ENCODE results near the gene TNF. TPM values are rescaled to one million over a fixed set of nuclear protein-coding genes. Genes with fewer than 3 reads are reported as not detected.

TNF gene
- total RNA-seq, 1 donor from 2014 or later = not detected

GRCh38 chr6:31627690-31628287 is 52.4 kb downstream of the TNF start:
- intact Hi-C loops (cut with DNase I) = no loop called here
- Histone ChIP-seq H3K27ac (no peak overlapping the region), H3K36me3 (peaks cover 0 to 94% of the 10 kb centered on the region in 2 donors), H3K4me1 (peaks cover 2% of the 10 kb centered on the region), H3K27me3 (no peaks in the 10 kb centered on the region), H3K9me3 (no peaks in the 10 kb centered on the region), H3K4me3 (no peak overlapping the region)
- TF ChIP-seq CTCF (IDR thresholded peaks at IDR 0.05) = no peak
- no peak for TF ChIP-seq POLR2AphosphoS5 (IDR thresholded peaks at IDR 0.05; ENCODE audit: insufficient read depth in 1 of 2, low read depth in 1 of 2)
- TF ChIP-seq POLR2A (IDR thresholded peaks at IDR 0.05) = no peak
- DNase-seq (ENCODE audit: extremely low spot score in 2 of 2) = no peak

Small RNA genes within 50 kb of the gene (small RNA-seq; reads per million reads assigned to genes)
- gene SNORA38 (7.8 reads per million, percentile 91 among the genes with 10 or more reads in this experiment), gene SNORD117 (360 reads per million, percentile 98 among the genes with 10 or more reads in this experiment), gene SNORD84 (not detected), gene UQCRHP1 (not detected)

Other genes with a start within 250 kb of the TNF start
- 921 TPM for gene HLA-B, start 218.4 kb upstream of the TNF start, total RNA-seq
- 19.9 TPM for gene MICA, start 172.0 kb upstream of the TNF start, total RNA-seq
- gene MICB, start 77.4 kb upstream of the TNF start, total RNA-seq = 3.2 TPM
- not detected for gene MCCD1, start 46.6 kb upstream of the TNF start, total RNA-seq
- gene DDX39B, start 33.6 kb upstream of the TNF start, total RNA-seq = 299 TPM
- 5.4 TPM for gene ATP6V1G2, start 29.0 kb upstream of the TNF start, total RNA-seq
- 14.2 TPM for gene NFKBIL1, start 28.0 kb upstream of the TNF start, total RNA-seq
- not detected for gene LTA, start 3.3 kb upstream of the TNF start, total RNA-seq
- 5.4 TPM for gene LTB, start 6.9 kb downstream of the TNF start, total RNA-seq
- gene LST1, start 10.7 kb downstream of the TNF start, total RNA-seq = not detected
- gene NCR3, start 17.4 kb downstream of the TNF start, total RNA-seq = not detected
- gene AIF1, start 39.7 kb downstream of the TNF start, total RNA-seq = 25.0 TPM
- gene PRRC2A, start 45.1 kb downstream of the TNF start, total RNA-seq = 74.6 TPM
- 139 TPM for gene BAG6, start 77.1 kb downstream of the TNF start, total RNA-seq
- gene APOM, start 80.3 kb downstream of the TNF start, total RNA-seq = not detected
- gene C6orf47, start 85.2 kb downstream of the TNF start, total RNA-seq = 15.2 TPM
- gene GPANK1, start 89.4 kb downstream of the TNF start, total RNA-seq = 16.9 TPM
- gene CSNK2B, start 90.5 kb downstream of the TNF start, total RNA-seq = 219 TPM
- 7.4 TPM for gene LY6G5B, start 94.4 kb downstream of the TNF start, total RNA-seq
- gene LY6G5C, start 105.5 kb downstream of the TNF start, total RNA-seq = 1.7 TPM
- 53.0 TPM for gene ABHD16A, start 127.8 kb downstream of the TNF start, total RNA-seq
- gene LY6G6F, start 131.3 kb downstream of the TNF start, total RNA-seq = not detected
- not detected for gene LY6G6D, start 139.8 kb downstream of the TNF start, total RNA-seq
- not detected for gene LY6G6C, start 146.2 kb downstream of the TNF start, total RNA-seq
- not detected for gene MPIG6B, start 147.8 kb downstream of the TNF start, total RNA-seq
- gene DDAH2, start 153.7 kb downstream of the TNF start, total RNA-seq = 108 TPM
- gene CLIC1, start 161.0 kb downstream of the TNF start, total RNA-seq = 250 TPM
- gene MSH5, start 164.4 kb downstream of the TNF start, total RNA-seq = 11.0 TPM
- gene SAPCD1, start 187.1 kb downstream of the TNF start, total RNA-seq = not detected
- gene VWA7, start 201.8 kb downstream of the TNF start, total RNA-seq = 0.74 TPM
- gene VARS1, start 220.2 kb downstream of the TNF start, total RNA-seq = 39.8 TPM
- gene LSM2, start 231.4 kb downstream of the TNF start, total RNA-seq = 51.6 TPM
- gene HSPA1L, start 239.7 kb downstream of the TNF start, total RNA-seq = 0.98 TPM
- 345 TPM for gene HSPA1A, start 240.0 kb downstream of the TNF start, total RNA-seq